ENCODE results near the gene SPECC1.
"Not testable (repeated sequence)": the region's sequence is repeated elsewhere in the genome, so short reads cannot be mapped to it uniquely, and the experiment has no call there.

SPECC1 gene

GRCh38 chr17:20244671-20245070 lies 235.5 kb downstream of the SPECC1 start:
- no peak for DNase-seq

- DNase-seq, result no peak
Observed at GRCh38 chr17:20246692-20247091, 237.5 kb downstream of the SPECC1 start.

GRCh38 chr17:20253323-20253722 lies 244.2 kb downstream of the SPECC1 start:
- DNase-seq, result no peak

GRCh38 chr17:20254541-20254940 lies 245.4 kb downstream of the SPECC1 start:
- no peak for DNase-seq

- DNase-seq, result no peak
Observed at GRCh38 chr17:20256144-20256543, 247.0 kb downstream of the SPECC1 start.

GRCh38 chr17:20257008-20257407 lies 247.8 kb downstream of the SPECC1 start:
- no peak for DNase-seq

GRCh38 chr17:20257798-20258197 lies 248.6 kb downstream of the SPECC1 start:
- DNase-seq, result no peak

- DNase-seq, result no peak
Observed at GRCh38 chr17:20259668-20260067, 250.5 kb downstream of the SPECC1 start.

- no peak for DNase-seq
Observed at GRCh38 chr17:20260268-20260667, 251.1 kb downstream of the SPECC1 start.

GRCh38 chr17:20262226-20263114 lies 253.3 kb downstream of the SPECC1 start:
- no peak for DNase-seq

GRCh38 chr17:20263115-20263433 lies 253.9 kb downstream of the SPECC1 start:
- DNase-seq, result not testable (repeated sequence)

- DNase-seq, result no peak
Observed at GRCh38 chr17:20263595-20263994, 254.4 kb downstream of the SPECC1 start.

GRCh38 chr17:20264996-20265395 lies 255.8 kb downstream of the SPECC1 start:
- no peak for DNase-seq

GRCh38 chr17:20266806-20267458 lies 257.8 kb downstream of the SPECC1 start:
- no peak for DNase-seq

- no peak for DNase-seq
Observed at GRCh38 chr17:20267459-20267842, 258.3 kb downstream of the SPECC1 start.

- DNase-seq, result no peak
Observed at GRCh38 chr17:20270369-20270768, 261.2 kb downstream of the SPECC1 start.

GRCh38 chr17:20271011-20271610 lies 262.0 kb downstream of the SPECC1 start:
- no peak for DNase-seq

GRCh38 chr17:20273741-20274500 lies 264.8 kb downstream of the SPECC1 start:
- DNase-seq, result no peak

GRCh38 chr17:20275653-20276052 lies 266.5 kb downstream of the SPECC1 start:
- DNase-seq, result no peak

- no peak for DNase-seq
Observed at GRCh38 chr17:20276421-20276820, 267.3 kb downstream of the SPECC1 start.

- no peak for DNase-seq
Observed at GRCh38 chr17:20278805-20279204, 269.6 kb downstream of the SPECC1 start.

GRCh38 chr17:20279631-20280030 lies 270.5 kb downstream of the SPECC1 start:
- no peak for DNase-seq

- DNase-seq, result no peak
Observed at GRCh38 chr17:20280051-20280450, 270.9 kb downstream of the SPECC1 start.
